Common myeloid progenitor, CD34-positive (primary cell): ENCODE results near the gene ABCA13.

Experiments used
- CTCF ChIA-PET: fragments of 350-600 bp; sonication (Branson Sonifier 250); formaldehyde crosslinking; loops from one replicate; lab custom pipeline; 2021; ENCODE audit warnings: antibody characterized with exemption; lab: Charles Lee
- POLR2A ChIA-PET: fragments of 350-600 bp; sonication (Branson Sonifier 250); formaldehyde crosslinking; loops from one replicate; lab custom pipeline; 2021; ENCODE audit warnings: antibody characterized with exemption; lab: Charles Lee
- DNase-seq, 3 donors: peaks; one replicate each; pipeline versions ENCODE4 v3.0.0 to v3.0.0-alpha.2; 2013
- H3K27ac ChIP-seq, 2 experiments: 1 replicate in 1 of 2; 2 replicates in 1 of 2; pipeline ENCODE4 v1.7.0; 2013; ENCODE audit warnings: inconsistent platforms in 2 of 2, low read length in 2 of 2, mild to moderate bottlenecking in 2 of 2, low read depth in 1 of 2, moderate library complexity in 1 of 2; ENCODE audit not compliant: severe bottlenecking in 2 of 2, insufficient read depth in 1 of 2, poor library complexity in 1 of 2
- H3K27me3 ChIP-seq, 5 experiments: replicated peaks in 2 of 5; 1 replicate in 3 of 5; 2 replicates in 2 of 5; pipeline versions ENCODE4 v1.6.1 to v1.7.0; 2013; ENCODE audit warnings: low read length in 4 of 5, mild to moderate bottlenecking in 2 of 5, moderate library complexity in 2 of 5, inconsistent platforms in 1 of 5; ENCODE audit not compliant: insufficient read depth in 5 of 5, control insufficient read depth in 4 of 5
- H3K36me3 ChIP-seq, 4 experiments: 1 replicate in 2 of 4; 2 replicates in 2 of 4; pipeline versions ENCODE4 v1.6.1 to v1.7.0; 2013; ENCODE audit warnings: low read length in 3 of 4, control low read depth in 1 of 4, mild to moderate bottlenecking in 1 of 4; ENCODE audit not compliant: control insufficient read depth in 4 of 4, insufficient read depth in 4 of 4
- H3K4me1 ChIP-seq, 4 experiments: 1 replicate in 3 of 4; 2 replicates in 1 of 4; pipeline versions ENCODE4 v1.6.1 to v1.7.1; 2013; ENCODE audit warnings: low read length in 3 of 4, mild to moderate bottlenecking in 3 of 4, control low read depth in 1 of 4, inconsistent platforms in 1 of 4, moderate library complexity in 1 of 4; ENCODE audit not compliant: control insufficient read depth in 4 of 4, insufficient read depth in 4 of 4; ENCODE audit errors: control extremely low read depth in 1 of 4
- H3K4me3 ChIP-seq, 7 experiments: 1 replicate in 4 of 7; 2 replicates in 3 of 7; pipeline versions ENCODE4 v1.5.1 to v1.7.0; 2013; ENCODE audit warnings: mild to moderate bottlenecking in 7 of 7, low read length in 6 of 7, moderate library complexity in 6 of 7, inconsistent platforms in 2 of 7, low read depth in 2 of 7, control low read depth in 1 of 7; ENCODE audit not compliant: insufficient read depth in 4 of 7, control insufficient read depth in 1 of 7; ENCODE audit errors: extremely low read depth in 1 of 7
- H3K9me3 ChIP-seq, 5 experiments: 1 replicate in 4 of 5; 2 replicates in 1 of 5; pipeline versions ENCODE4 v1.6.1 to v1.7.1; 2013; ENCODE audit warnings: low read length in 4 of 5, mild to moderate bottlenecking in 2 of 5, inconsistent platforms in 1 of 5, low read depth in 1 of 5, moderate library complexity in 1 of 5; ENCODE audit not compliant: control insufficient read depth in 4 of 5, insufficient read depth in 2 of 5; ENCODE audit errors: control extremely low read depth in 1 of 5
- WGBS: methylation state at CpG from one replicate; pipeline ENCODE4 v1.1.5; 2013; ENCODE audit not compliant: insufficient coverage; 5-methylcytosine and 5-hydroxymethylcytosine counted together

ABCA13 gene

GRCh38 chr7:48497521-48497920, 326.3 kb downstream of the ABCA13 start:
- 100% methylated on average over 3 of the region's 3 CpGs for WGBS

GRCh38 chr7:48502021-48502420, 330.8 kb downstream of the ABCA13 start:
- Histone ChIP-seq H3K27me3 (no peaks in the 10 kb centered on the region), H3K4me3 (no peak overlapping the region), H3K4me1 (no peaks in the 10 kb centered on the region), H3K27ac (no peak overlapping the region), H3K9me3 (peaks cover 0 to 2% (median 0%) of the 10 kb centered on the region in 5 experiments), H3K36me3 (no peaks in the 10 kb centered on the region)
- WGBS, result 100% methylated on average over 2 of the region's 4 CpGs
- no peak for DNase-seq
- ChIA-PET CTCF (no interaction called here), POLR2A (no interaction called here)

More at GRCh38 chr7:48497521-48497920, 326.3 kb downstream of the ABCA13 start:
- Histone ChIP-seq H3K27me3 (no peaks in the 10 kb centered on the region), H3K36me3 (peaks cover 0 to 3% (median 0%) of the 10 kb centered on the region in 4 experiments), H3K9me3 (peaks cover 0 to 2% (median 0%) of the 10 kb centered on the region in 5 experiments), H3K4me3 (no peak overlapping the region), H3K27ac (no peak overlapping the region), H3K4me1 (no peaks in the 10 kb centered on the region)
- DNase-seq, result no peak
- ChIA-PET POLR2A (no interaction called here), CTCF (no interaction called here)

GRCh38 chr7:48505051-48505450, 333.8 kb downstream of the ABCA13 start:
- H3K27ac ChIP-seq, result no peak overlapping the region
- H3K4me3 ChIP-seq, result no peak overlapping the region
- ChIA-PET POLR2A (interaction anchor here (1.0 kb wide), 1 partner anchor 32 kb away, joined by 3 read pairs; no protein-coding TSS in a partner anchor), CTCF (no interaction called here)
- H3K9me3 ChIP-seq, result no peaks in the 10 kb centered on the region
- H3K36me3 ChIP-seq, result no peaks in the 10 kb centered on the region
- H3K27me3 ChIP-seq, result no peaks in the 10 kb centered on the region
- no peak for DNase-seq
- H3K4me1 ChIP-seq, result no peaks in the 10 kb centered on the region
- WGBS, result 100% methylated on average over 3 of the region's 6 CpGs

GRCh38 chr7:48505466-48505865, 334.2 kb downstream of the ABCA13 start:
- Histone ChIP-seq H3K9me3 (no peaks in the 10 kb centered on the region), H3K4me3 (no peak overlapping the region), H3K4me1 (no peaks in the 10 kb centered on the region), H3K27me3 (no peaks in the 10 kb centered on the region), H3K27ac (no peak overlapping the region), H3K36me3 (no peaks in the 10 kb centered on the region)
- CTCF ChIA-PET, result no interaction called here
- no CpG with 5 or more reads among the region's 4 CpGs for WGBS
- POLR2A ChIA-PET, result interaction anchor here (1.0 kb wide), 1 partner anchor 32 kb away, joined by 3 read pairs; no protein-coding TSS in a partner anchor
- no peak for DNase-seq

GRCh38 chr7:48506569-48506968, 335.3 kb downstream of the ABCA13 start:
- ChIA-PET POLR2A (no interaction called here), CTCF (no interaction called here)
- Histone ChIP-seq H3K9me3 (no peaks in the 10 kb centered on the region), H3K36me3 (no peaks in the 10 kb centered on the region), H3K27me3 (no peaks in the 10 kb centered on the region), H3K27ac (no peak overlapping the region), H3K4me3 (no peak overlapping the region), H3K4me1 (no peaks in the 10 kb centered on the region)
- DNase-seq, result no peak
- no CpG with 5 or more reads among the region's 4 CpGs for WGBS

- POLR2A ChIA-PET, result no interaction called here
- 90% methylated on average over 12 of the region's 12 CpGs for WGBS
These were observed 339.8 kb downstream of the ABCA13 start for GRCh38 chr7:48511080-48511479.

GRCh38 chr7:48512892-48513291, 341.6 kb downstream of the ABCA13 start:
- DNase-seq, result no peak
- no peaks in the 10 kb centered on the region for H3K4me1 ChIP-seq
- H3K27me3 ChIP-seq, result no peaks in the 10 kb centered on the region
- no peaks in the 10 kb centered on the region for H3K9me3 ChIP-seq
- H3K27ac ChIP-seq, result no peak overlapping the region
- 92% methylated on average over 6 of the region's 6 CpGs for WGBS
- no peak overlapping the region for H3K4me3 ChIP-seq
- POLR2A ChIA-PET, result no interaction called here
- CTCF ChIA-PET, result interaction anchor here (0.6 kb wide), 1 partner anchor 1405 kb away, joined by 3 read pairs; no protein-coding TSS in a partner anchor
- H3K36me3 ChIP-seq, result no peaks in the 10 kb centered on the region

More at GRCh38 chr7:48511080-48511479, 339.8 kb downstream of the ABCA13 start:
- H3K4me1 ChIP-seq, result no peaks in the 10 kb centered on the region
- no peak overlapping the region for H3K4me3 ChIP-seq
- H3K36me3 ChIP-seq, result no peaks in the 10 kb centered on the region
- H3K27ac ChIP-seq, result no peak overlapping the region
- no peak for DNase-seq
- CTCF ChIA-PET, result interaction anchor here (1.0 kb wide), 1 partner anchor 10 kb away, joined by 3 read pairs; no protein-coding TSS in a partner anchor
- H3K27me3 ChIP-seq, result no peaks in the 10 kb centered on the region
- H3K9me3 ChIP-seq, result no peaks in the 10 kb centered on the region
